HG03108 (cell line): ENCODE measurements around the gene ARHGEF11.

ENCODE experiments used
- ATAC-seq: cut with Tn5 transposase; IDR thresholded peaks from one replicate; pipeline ENCODE4 v1.9.1; 2021; ENCODE audit warnings: moderate library complexity; ENCODE audit not compliant: unreplicated experiment

The ARHGEF11 gene

DNA sequence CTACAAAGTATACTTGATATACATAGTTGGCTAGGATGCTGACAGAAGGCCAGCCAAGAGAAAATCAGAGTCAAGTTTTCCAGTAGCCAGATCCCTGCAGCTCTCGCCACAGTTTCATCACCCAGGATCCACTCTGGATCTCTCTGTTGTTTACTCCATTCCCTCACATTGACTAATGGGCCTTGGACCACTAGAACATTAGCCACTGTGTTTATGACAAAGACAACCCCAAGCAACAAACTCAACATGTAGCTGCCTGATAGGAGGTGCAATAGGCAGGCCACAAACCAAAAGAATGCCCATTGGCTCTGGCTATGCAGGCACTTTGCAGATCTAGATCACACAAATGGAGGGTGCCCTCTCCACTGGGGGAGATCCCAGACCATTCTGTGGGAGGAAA lies 44.2 kb downstream of the ARHGEF11 start:
- ATAC-seq: no peak

- ATAC-seq: no peak
These were observed 44.9 kb downstream of the ARHGEF11 start for GRCh38 chr1:157000686-157001085.

GRCh38 chr1:156999596-157000320 lies 45.8 kb downstream of the ARHGEF11 start:
- ATAC-seq: no peak

DNA sequence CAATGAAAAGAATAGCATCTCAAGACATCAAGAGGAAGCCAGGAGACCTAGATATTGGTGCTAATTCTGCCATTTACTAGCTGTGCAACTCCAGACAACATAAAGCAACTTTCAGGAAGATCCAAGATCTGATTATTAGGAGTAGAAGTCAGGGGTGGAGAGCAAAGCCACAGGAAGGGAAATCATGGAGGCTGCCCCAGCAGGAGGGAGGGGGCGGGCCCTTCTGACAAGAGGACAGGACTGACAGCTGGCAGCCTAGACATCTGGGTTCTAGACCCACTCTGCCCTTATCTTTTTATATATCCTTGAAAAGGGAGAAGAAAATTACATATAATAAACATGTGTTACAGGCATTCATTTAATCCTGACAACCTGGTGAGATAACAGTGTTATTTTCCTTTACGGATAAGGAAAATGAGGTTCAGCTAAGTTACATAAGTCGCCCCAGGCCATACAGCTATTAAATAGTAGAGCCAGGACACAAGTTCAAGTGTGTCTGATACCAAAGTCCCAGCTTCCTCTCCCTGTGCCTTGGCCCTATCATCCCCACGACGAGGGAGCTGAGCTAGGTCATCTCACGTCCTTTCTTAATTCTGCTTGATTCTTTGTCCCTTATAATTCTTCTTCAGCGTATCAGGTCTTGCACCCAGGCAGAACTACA lies 46.6 kb downstream of the ARHGEF11 start:
- no peak for ATAC-seq

DNA sequence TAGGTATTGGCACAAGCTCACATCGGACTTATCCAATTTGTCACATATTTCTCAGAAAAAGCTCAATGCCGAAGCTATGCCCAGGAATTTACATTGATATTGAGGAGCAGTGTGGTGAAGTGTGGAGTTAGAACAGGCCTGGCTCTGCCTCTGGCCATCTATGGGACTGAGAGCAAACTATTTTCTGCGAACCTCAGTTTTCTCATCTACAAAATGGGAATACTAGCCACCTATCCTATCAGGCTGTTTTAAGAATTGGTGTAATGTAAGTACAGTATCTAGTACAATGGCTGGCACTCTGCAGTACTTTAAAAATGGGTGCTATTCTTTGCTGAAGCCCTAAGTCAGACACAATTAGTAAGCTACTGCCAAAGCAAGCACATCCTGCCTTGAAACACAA lies 47.2 kb downstream of the ARHGEF11 start:
- no peak for ATAC-seq

DNA sequence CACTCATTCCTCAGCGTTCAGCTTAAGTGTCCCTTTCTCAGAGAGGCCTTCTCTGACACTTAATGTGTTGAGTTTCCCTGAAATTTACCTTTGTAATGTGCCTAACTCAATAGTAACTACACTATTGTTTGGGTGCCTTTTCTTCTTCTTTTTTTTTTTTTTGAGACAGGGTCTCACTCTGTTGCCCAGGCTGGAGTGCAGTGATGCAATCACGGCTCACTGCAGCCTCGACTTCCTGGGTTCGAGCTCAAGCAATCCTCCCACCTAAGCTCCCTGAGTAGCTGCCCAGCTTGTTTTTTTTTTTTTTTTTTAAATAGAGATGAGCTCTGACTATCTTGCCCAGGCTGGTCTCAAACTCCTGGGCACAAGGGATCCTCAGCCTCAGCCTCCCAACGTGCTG lies 50.1 kb downstream of the ARHGEF11 start:
- no peak for ATAC-seq

DNA sequence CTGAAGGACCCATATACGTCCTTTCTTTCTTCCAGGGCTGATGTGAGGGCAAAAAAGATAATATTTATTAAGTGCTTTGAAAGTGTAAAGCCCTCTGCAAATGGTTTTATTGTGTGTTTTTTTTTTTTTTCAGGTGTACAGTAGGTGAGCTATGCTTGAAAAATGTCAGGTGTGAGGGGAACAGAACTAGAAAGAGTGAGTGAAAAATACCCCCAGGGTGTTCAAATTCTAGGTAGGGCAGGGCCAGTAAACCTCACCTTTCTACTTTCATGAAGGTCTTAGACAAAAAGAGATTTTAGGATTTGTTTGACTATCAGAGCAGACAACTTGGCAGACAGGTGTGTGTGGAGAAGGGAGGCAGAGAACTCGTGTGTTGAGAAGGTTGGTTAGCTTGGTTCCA lies 51.3 kb downstream of the ARHGEF11 start:
- ATAC-seq: no peak

DNA sequence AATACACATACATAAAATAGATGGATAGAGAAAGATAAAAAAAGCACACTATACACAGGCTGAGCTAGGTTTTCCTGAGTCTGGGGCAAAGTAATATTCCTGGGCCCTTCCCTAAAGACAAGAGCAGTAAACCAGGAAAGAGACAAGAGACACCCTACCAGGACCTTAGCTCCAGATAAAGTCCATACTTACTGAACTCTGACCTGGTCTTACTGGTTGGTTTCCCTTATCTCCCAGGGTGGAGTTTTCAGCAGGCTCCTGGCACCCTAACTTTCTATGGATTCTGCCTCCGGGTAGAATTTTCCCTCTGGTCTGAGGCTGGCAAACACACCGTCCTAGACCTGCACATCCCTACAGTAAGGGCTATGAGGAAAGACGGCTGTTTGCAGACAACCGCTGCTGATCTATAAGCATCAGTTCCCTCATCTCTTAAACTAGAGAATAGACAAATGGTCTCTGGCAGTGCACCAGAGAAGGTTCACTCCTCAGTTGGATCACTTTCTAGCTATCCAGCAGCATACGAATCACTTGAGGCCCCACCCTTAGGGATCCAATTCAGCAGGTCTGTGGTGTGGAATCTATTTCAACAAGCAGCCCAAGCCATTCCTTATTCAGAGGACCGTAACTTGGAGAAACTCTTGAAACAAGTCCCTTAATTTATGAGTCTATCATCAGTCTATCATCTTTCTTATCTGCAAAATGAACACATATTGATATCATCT lies 52.0 kb downstream of the ARHGEF11 start:
- ATAC-seq: no peak

DNA sequence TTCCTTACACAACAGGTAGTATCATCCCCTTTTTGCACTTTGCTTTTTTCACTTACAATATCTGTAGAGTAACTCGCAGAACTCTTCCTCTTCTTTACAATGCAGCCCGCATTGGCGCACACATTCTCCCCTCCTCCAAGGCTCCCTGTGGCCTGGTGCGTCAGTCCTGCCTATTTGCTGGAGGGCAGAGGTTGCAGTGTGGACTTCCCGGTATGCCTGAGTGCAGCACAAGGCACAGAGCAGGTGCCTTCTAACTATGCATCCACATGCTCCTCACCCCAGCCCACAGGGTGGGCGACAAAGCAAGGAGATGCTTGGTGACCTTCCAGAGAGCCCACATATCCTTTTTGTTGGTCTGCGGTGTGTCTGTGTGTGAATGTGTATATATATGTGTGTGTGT lies 53.3 kb downstream of the ARHGEF11 start:
- ATAC-seq: no peak

DNA sequence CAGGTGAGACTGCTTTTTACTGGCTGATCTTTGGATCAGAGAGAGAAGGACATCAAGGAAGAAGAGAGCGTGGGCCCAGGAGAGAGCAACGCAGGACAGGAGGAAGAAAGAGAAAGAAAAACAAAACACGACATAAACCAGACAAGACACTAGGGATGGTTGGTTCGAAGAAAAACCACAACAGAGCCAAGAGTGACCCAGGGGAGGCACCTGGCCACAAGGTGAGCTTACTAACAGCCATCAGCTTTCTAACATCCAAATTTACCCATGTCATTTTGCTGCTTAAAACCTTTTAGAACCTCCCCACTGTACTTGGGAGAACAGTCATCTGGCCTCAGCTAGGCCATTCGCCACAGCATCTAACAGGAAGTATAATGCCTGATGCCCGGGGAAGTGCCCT lies 57.8 kb downstream of the ARHGEF11 start:
- ATAC-seq: no peak

- ATAC-seq: no peak
These were observed 65.0 kb downstream of the ARHGEF11 start for GRCh38 chr1:156980551-156980950.

DNA sequence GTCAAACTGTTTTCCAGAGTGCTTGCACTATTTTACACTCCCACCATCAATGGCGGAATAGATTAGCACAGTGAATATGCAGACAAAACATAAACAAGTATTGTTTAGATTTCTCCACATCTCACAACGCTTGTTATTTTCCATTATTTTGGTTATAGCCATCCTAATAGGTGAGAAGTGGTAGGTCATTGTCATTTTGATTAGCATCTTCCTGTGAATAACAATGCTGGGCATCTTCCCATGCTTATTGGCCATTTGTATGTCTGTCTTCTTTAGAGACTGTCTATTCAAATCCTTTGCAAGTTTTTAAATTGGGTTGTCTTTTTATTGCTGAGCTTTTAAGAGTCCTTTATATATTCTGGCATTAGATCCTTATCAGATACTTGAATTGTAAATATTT lies 70.5 kb downstream of the ARHGEF11 start:
- ATAC-seq: no peak

GRCh38 chr1:156973417-156973816 lies 72.1 kb downstream of the ARHGEF11 start:
- ATAC-seq: no peak

- no peak for ATAC-seq
These were observed 75.5 kb downstream of the ARHGEF11 start for GRCh38 chr1:156970017-156970416.

GRCh38 chr1:156969496-156969895 lies 76.0 kb downstream of the ARHGEF11 start:
- ATAC-seq: no peak

GRCh38 chr1:156964441-156964840 lies 81.1 kb downstream of the ARHGEF11 start:
- no peak for ATAC-seq

DNA sequence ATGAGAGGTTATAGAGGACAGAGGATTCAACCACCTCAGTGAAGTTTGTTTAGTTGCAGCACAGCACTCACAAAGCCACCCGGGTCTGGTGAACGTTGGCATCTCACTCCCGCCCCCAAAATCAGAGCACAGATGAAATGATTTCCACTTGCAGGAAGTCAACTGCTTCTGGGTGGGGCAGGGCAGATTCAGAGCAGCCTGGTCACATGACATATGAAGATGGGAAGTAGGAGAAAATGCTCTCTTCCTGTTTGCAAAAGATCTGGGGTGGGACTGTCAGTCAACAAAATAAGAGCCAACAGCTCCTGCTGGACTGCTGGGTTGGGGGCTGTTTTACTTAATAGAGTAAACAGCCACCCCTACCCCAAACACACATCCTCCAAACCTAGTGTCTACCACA lies 81.9 kb downstream of the ARHGEF11 start:
- no peak for ATAC-seq

GRCh38 chr1:156961709-156962108 lies 83.8 kb downstream of the ARHGEF11 start:
- no peak for ATAC-seq

GRCh38 chr1:156959925-156960324 lies 85.6 kb downstream of the ARHGEF11 start:
- ATAC-seq: no peak

- no peak for ATAC-seq
These were observed 86.1 kb downstream of the ARHGEF11 start for GRCh38 chr1:156959414-156959813.

GRCh38 chr1:156958247-156958714 lies 87.3 kb downstream of the ARHGEF11 start:
- no peak for ATAC-seq

- ATAC-seq: no peak
These were observed 87.9 kb downstream of the ARHGEF11 start for GRCh38 chr1:156957634-156958033.
